Activated CD4-positive, alpha-beta T cell treated with anti-CD3 and anti-CD28 coated beads, Interleukin-2, amount 10 ng/mL, durations not matched to agents 24 days and 14 days (primary cell): ENCODE measurements around the gene AP2M1. TPM values are rescaled to one million over a fixed set of nuclear protein-coding genes. Genes with fewer than 3 reads are reported as not detected.
"Not testable (repeated sequence)": the region's sequence is repeated elsewhere in the genome, so short reads cannot be mapped to it uniquely, and the experiment has no call there.

ENCODE experiments used
- DNase-seq: peaks from one replicate; pipeline ENCODE4 v3.0.0; 2022
- H3K27ac Mint-ChIP-seq: one replicate; pipeline ENCODE4 v1.8.0; 2022; ENCODE audit warnings: mild to moderate bottlenecking, mixed read lengths
- H3K27me3 Mint-ChIP-seq: one replicate; pipeline ENCODE4 v1.8.0; 2022; ENCODE audit warnings: mixed read lengths
- H3K36me3 Mint-ChIP-seq: one replicate; pipeline ENCODE4 v1.8.0; 2022; ENCODE audit warnings: low read depth, mild to moderate bottlenecking, mixed read lengths
- H3K4me1 Mint-ChIP-seq: one replicate; pipeline ENCODE4 v1.8.0; 2021; ENCODE audit warnings: mixed read lengths
- H3K4me3 Mint-ChIP-seq: one replicate; pipeline ENCODE4 v1.8.0; 2022; ENCODE audit warnings: mild to moderate bottlenecking, moderate library complexity, mixed read lengths
- H3K9me3 Mint-ChIP-seq: one replicate; pipeline ENCODE4 v1.8.0; 2021; ENCODE audit warnings: mixed read lengths
- intact Hi-C: fragments of 100-400 bp; cut with micrococcal nuclease; formaldehyde crosslinking; loops from one replicate; pipeline ENCODE4 v1.15.1; 2023
- total RNA-seq: library from RNA; stranded (reverse); gene quantifications from 2 replicates; pipeline ENCODE4 v1.2.3, GENCODE V29; 2022

Gene AP2M1
- total RNA-seq, 1 donor from 2014 or later = 242 TPM

DNA sequence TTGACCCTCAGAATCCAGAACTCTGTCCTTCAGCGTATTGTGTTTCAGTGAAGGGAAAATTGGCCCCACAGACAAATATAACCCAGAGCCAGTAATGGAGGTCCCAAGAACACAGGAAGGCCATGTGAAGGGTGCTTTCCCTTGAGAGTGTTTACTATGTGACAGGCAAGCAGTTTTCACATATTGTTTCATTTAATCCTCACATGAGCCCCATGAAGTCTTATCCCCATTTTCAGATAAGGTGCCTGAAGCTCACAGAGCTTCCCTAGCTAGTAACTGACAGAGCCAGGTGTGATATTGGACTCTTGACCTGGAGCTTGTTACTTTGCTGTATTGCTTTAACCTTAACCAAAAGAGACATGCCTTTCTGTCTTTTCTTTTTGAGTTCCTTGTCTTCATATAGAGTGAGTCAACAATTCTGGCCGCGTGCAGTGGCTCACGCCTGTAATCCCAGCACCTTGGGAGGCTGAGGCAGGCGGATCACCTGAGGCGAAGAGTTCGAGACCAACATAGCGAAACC, 28.8 kb upstream of the AP2M1 start:
- no peaks in the 10 kb centered on the region for H3K9me3 Mint-ChIP-seq
- peaks cover 45% of the 10 kb centered on the region for H3K36me3 Mint-ChIP-seq
- no peak overlapping the region for H3K27ac Mint-ChIP-seq
- no peak overlapping the region for H3K4me3 Mint-ChIP-seq
- no peaks in the 10 kb centered on the region for H3K27me3 Mint-ChIP-seq
- H3K4me1 Mint-ChIP-seq = peaks cover 2% of the 10 kb centered on the region
- intact Hi-C loops = loop anchor here (5.0 kb wide), 1 partner anchor 141 kb away; no protein-coding TSS in a partner anchor
- DNase-seq = no peak

DNA sequence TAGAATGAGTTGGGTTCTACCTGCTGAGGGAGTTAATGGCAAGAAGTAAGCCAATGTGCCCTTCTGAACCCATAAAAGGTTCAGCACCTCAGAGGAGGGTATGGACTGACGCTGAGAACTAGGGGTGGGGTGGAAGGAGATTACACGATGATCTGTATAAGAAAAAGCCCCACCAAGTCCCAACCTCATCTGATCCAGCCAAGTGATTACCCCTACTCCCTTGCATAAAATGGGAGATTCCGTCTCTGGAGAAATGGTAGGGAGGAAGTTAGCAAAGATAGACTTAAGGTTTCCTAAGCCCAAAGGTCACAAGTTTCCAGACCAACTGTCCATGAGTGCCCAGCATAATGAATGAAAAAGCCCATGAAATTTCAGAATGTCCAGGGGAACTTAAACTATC, 26.6 kb upstream of the AP2M1 start:
- Mint-ChIP-seq H3K27ac (no peak overlapping the region), H3K4me3 (no peak overlapping the region), H3K9me3 (no peaks in the 10 kb centered on the region), H3K27me3 (no peaks in the 10 kb centered on the region), H3K36me3 (peaks cover 23% of the 10 kb centered on the region), H3K4me1 (no peaks in the 10 kb centered on the region)
- no peak for DNase-seq
- intact Hi-C loops = loop anchor here (5.0 kb wide), 1 partner anchor 139 kb away; no protein-coding TSS in a partner anchor

DNA sequence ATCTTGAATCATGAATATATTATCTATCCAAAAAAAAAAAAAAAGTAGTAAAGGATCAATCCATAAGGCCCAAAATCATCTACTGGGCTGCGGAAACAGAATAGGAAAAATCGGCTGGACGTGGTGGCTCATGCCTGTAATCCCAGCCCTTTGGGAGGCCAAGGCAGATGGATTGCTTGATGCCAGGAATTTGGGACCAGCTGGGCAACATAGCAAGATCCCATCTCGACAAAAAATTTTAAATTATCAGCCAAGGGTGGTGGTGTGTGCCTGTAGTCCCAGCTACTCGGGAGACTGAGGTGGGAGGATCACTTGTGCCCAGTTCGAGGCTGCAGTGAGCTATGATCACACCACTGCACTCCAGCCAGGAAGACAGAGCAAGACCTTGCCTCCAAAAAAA, 25.5 kb upstream of the AP2M1 start:
- intact Hi-C loops = loop anchor here (5.0 kb wide), 1 partner anchor 138 kb away; no protein-coding TSS in a partner anchor
- Mint-ChIP-seq H3K27me3 (no peaks in the 10 kb centered on the region), H3K4me1 (no peaks in the 10 kb centered on the region), H3K36me3 (peaks cover 14% of the 10 kb centered on the region), H3K9me3 (no peaks in the 10 kb centered on the region), H3K4me3 (no peak overlapping the region), H3K27ac (no peak overlapping the region)
- no peak for DNase-seq

GRCh38 chr3:184149770-184150169, 24.9 kb upstream of the AP2M1 start:
- H3K9me3 Mint-ChIP-seq = not testable (repeated sequence)

DNA sequence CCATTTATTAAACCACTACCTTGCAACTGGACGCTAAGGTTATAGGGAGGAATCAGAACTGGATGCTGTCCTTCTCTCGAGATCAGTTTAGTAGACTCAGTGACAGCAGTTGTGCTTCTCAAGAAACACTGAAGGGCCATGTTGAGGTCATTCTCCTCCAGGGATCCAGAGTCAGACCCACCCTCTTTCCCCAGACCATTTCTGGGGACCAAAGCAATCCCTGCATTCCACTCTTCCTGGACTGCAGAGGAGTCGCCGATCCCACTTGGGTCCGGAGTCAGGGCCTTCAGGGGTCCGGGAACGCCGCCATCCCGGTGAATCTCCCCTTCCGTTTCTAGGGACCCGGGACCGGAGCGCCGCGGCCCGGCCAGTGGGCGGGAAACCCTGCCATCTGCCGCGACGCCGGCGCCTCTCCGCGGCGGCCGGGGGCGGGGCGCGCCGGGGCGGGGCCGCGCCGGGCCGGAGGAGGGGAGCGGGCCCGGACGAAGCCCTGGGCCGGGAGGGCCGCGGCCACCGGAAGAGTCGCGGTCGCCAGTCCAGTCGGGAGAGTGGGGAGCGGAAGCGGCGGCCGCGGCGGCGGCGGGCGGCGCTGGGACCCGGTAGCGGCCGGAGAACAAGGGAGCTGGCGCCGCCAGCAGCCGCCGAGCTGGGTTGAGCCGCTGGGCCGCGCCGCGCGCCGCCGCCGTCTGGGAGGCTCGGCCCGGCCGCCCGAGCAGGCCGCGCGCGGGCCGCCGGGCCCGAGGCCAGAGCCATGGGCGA, 19.6 kb upstream of the AP2M1 start, which contains the start of gene DVL3:
Gene DVL3 (plus strand): TSS at position 493 of the 759 bp plus-strand sequence. CDS start 259 bp downstream, at position 752.
- intact Hi-C loops = loop anchor here (1.0 to 10.0 kb wide), 5 partner anchors 19 to 600 kb away; partner anchors contain the start of genes ABCC5, AP2M1, EIF2B5 and KLHL6
- Mint-ChIP-seq H3K4me1 (peaks cover 14% of the 10 kb centered on the region), H3K27me3 (no peaks in the 10 kb centered on the region), H3K9me3 (no peaks in the 10 kb centered on the region), H3K4me3 (peak within 1 kb of the TSS; percentile 95), H3K36me3 (peaks cover 6% of the 10 kb centered on the region), H3K27ac (peak within 1 kb of the TSS; percentile 78)
- DNase-seq = peak; percentile 88

More at GRCh38 chr3:184149770-184150169, 24.9 kb upstream of the AP2M1 start:
- not testable (repeated sequence) for H3K27me3 Mint-ChIP-seq, H3K4me1 Mint-ChIP-seq, H3K4me3 Mint-ChIP-seq, H3K27ac Mint-ChIP-seq, DNase-seq
- peaks cover 14% of the 10 kb centered on the region for H3K36me3 Mint-ChIP-seq
- intact Hi-C loops = loop anchor here (5.0 to 10.0 kb wide), 2 partner anchors 138 to 595 kb away; partner anchors contain the start of gene KLHL6

DNA sequence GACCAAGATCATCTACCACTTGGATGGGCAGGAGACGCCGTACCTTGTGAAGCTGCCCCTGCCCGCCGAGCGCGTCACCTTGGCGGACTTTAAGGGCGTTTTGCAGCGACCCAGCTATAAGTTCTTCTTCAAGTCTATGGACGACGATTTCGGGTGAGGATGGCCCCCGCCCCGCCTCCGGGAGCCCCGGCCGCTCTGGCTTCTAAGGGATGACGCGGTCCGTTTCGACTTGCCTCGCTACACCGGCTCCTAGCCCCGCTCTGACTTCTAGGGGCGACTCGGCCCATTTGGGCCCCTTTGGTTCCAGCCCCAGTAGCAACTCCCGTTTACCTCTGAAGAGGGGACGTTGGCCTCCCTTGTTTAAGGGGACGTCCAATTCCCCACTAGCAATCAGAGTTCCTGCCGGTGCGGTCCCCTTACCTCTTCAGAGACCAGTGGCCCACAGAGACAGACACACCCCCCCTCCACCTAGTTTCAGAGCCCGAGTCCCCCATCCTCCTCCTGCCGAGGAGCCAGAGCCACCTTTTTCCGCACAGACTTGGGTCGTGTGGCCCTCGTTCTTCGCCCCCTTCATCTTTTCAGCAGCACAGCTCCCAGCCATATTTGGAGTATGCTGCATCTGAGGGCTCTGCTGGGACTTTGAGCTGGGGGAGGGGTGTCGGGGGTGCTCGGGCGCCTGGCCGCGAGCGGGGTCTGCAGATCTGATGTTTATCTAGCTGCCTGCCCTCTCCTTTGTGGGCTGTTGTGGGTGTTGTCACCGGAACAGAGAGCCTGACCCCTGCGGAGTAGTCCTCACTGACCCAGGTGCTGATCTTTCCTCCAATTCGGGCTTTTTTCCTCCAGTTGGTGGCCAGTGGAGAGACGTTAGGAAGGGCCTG, 18.8 kb upstream of the AP2M1 start:
- peaks cover 6% of the 10 kb centered on the region for H3K36me3 Mint-ChIP-seq
- H3K4me3 Mint-ChIP-seq = peak overlapping the region; percentile 95
- H3K9me3 Mint-ChIP-seq = no peaks in the 10 kb centered on the region
- DNase-seq = peak; percentile 84
- intact Hi-C loops = loop anchor here (1.0 to 10.0 kb wide), 6 partner anchors 18 to 601 kb away; partner anchors contain the start of genes ABCC5, ABCF3, AP2M1 and EIF2B5
- peak overlapping the region; percentile 78 for H3K27ac Mint-ChIP-seq
- peaks cover 15% of the 10 kb centered on the region for H3K4me1 Mint-ChIP-seq
- no peaks in the 10 kb centered on the region for H3K27me3 Mint-ChIP-seq

DNA sequence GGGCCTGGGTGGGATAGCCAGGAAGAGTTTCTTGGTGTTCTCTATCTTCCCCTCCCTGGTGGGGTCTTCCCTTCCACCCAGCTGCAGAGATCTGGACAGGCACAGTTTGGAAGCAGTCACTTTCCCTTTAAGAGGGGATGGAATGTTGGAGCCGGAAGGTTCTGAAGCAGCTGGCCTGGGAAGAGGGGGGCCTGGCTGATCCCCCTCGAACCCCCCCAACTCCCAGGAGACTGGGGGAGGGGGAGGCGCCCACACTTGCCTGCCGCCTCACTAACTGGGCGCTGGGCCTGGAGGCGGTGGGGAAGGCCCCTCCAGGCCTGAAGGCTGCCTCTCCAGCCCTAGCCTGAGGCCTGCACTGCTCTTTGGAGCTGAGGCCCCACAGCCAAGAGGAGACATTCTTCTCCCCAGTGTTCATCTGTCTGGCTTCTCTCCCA, 18.1 kb upstream of the AP2M1 start:
- Mint-ChIP-seq H3K36me3 (peaks cover 6% of the 10 kb centered on the region), H3K27me3 (no peaks in the 10 kb centered on the region), H3K27ac (peak overlapping the region; percentile 78), H3K9me3 (no peaks in the 10 kb centered on the region), H3K4me3 (peak overlapping the region; percentile 95), H3K4me1 (peaks cover 18% of the 10 kb centered on the region)
- DNase-seq = no peak
- intact Hi-C loops = loop anchor here (1.0 to 10.0 kb wide), 4 partner anchors 30 to 602 kb away; partner anchors contain the start of genes ABCC5, ABCF3, KLHL6 and YEATS2

DNA sequence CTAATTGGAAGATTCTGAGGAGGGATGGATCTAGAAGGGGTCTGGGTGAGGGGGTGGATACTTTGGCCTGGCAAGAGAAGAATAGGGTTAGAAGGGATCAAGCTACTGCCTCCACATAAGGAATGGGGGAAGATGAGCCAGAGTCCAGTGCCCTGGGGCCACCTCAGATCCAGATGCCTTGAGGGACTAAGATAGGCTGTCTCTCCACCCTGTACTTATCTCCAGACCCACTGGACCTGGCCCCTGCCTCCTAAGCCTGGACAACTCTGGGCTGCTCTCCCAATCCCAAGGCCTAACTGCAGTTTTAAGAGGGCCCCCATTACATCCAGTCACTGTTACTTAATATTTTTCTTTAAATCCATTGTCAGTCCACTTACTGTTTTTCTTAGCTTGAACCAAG, 17.4 kb upstream of the AP2M1 start:
- intact Hi-C loops = loop anchor here (5.0 to 10.0 kb wide), 3 partner anchors 140 to 602 kb away; partner anchors contain the start of genes ABCC5, KLHL6 and YEATS2
- peak overlapping the region; percentile 3 for H3K27ac Mint-ChIP-seq
- H3K27me3 Mint-ChIP-seq = no peaks in the 10 kb centered on the region
- peaks cover 19% of the 10 kb centered on the region for H3K4me1 Mint-ChIP-seq
- H3K9me3 Mint-ChIP-seq = no peaks in the 10 kb centered on the region
- no peak for DNase-seq
- H3K36me3 Mint-ChIP-seq = peaks cover 8% of the 10 kb centered on the region
- peak overlapping the region; percentile 95 for H3K4me3 Mint-ChIP-seq

DNA sequence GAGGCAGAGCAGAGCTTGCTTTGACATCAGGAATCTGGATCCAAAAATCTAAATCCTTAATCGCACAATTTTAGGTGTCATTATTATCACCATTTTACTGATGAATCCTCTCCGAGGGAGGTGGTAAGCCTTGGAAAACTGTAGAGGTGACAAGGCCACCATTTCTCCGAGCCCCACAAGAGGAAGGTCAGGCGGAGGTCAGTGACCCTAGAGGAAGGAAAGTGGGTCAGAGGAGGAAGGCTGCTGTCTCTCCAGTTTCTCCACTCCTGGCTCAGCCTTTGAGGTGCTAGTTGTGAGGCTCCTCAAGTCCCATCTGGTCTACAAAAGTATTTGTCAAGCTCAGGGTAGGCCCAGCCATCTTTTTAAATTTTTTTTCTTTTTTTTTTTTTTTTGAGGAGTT, 16.3 kb upstream of the AP2M1 start:
- H3K27ac Mint-ChIP-seq = no peak overlapping the region
- H3K9me3 Mint-ChIP-seq = no peaks in the 10 kb centered on the region
- H3K4me1 Mint-ChIP-seq = peaks cover 21% of the 10 kb centered on the region
- no peaks in the 10 kb centered on the region for H3K27me3 Mint-ChIP-seq
- no peak overlapping the region for H3K4me3 Mint-ChIP-seq
- intact Hi-C loops = loop anchor here (5.0 to 10.0 kb wide), 3 partner anchors 141 to 604 kb away; partner anchors contain the start of genes ABCC5, KLHL6 and YEATS2
- H3K36me3 Mint-ChIP-seq = peaks cover 10% of the 10 kb centered on the region
- DNase-seq = no peak

DNA sequence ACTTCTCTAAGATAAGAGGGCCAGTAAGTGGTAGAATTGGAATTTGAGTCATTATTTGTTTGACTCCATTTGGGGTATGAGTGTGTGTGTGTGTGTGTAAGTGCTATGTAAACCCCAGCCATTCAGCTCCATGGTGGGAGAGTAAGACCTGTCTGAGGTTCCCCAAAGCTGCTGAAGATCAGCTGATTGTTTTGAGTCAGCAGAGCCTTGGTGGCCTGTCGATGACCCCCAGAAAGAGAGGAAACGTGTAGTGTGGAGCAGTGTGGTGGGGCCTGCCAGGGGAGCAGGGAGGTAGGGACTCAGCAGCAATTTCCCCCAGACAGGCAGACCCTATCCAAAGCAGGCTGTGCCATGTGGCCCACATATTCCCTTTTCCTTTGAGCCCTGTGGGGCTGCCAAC, 14.2 kb upstream of the AP2M1 start:
- H3K36me3 Mint-ChIP-seq = peaks cover 16% of the 10 kb centered on the region
- intact Hi-C loops = no loop called here
- H3K27me3 Mint-ChIP-seq = no peaks in the 10 kb centered on the region
- H3K27ac Mint-ChIP-seq = no peak overlapping the region
- no peaks in the 10 kb centered on the region for H3K9me3 Mint-ChIP-seq
- DNase-seq = no peak
- peaks cover 21% of the 10 kb centered on the region for H3K4me1 Mint-ChIP-seq
- H3K4me3 Mint-ChIP-seq = no peak overlapping the region

GRCh38 chr3:184162571-184163070, 12.0 kb upstream of the AP2M1 start:
- H3K9me3 Mint-ChIP-seq, DNase-seq, intact Hi-C loops, H3K27me3 Mint-ChIP-seq, H3K4me3 Mint-ChIP-seq, H3K27ac Mint-ChIP-seq: not testable (repeated sequence)
- H3K36me3 Mint-ChIP-seq = peaks cover 23% of the 10 kb centered on the region
- peaks cover 11% of the 10 kb centered on the region for H3K4me1 Mint-ChIP-seq

DNA sequence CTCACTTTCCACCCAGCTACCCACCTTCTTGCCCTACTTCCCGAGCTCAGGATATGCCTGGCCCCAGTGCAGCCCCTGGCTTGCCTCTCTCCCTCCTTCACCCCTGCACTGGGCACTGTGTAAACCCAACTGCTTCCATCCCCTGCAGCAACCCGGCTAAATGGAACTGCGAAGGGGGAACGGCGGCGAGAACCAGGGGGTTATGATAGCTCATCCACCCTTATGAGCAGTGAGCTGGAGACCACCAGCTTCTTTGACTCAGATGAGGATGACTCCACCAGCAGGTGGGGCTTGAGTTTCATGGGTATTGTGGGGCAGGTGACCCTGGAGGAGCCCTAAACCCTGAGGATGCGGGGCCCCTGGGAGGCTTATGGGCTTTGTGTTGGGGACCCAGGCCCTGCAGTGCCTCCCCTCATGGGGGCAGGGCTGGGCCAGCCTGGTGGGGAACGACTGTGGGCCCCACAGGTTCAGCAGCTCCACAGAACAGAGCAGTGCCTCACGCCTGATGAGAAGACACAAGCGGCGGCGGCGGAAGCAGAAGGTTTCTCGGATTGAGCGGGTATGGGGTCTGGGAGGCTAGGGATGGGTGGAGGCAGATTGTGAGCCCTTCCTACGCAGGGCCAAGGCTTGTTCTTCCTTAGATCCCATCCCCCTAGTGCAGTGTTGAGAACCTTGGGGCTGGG, 9.9 kb upstream of the AP2M1 start:
- H3K9me3 Mint-ChIP-seq = no peaks in the 10 kb centered on the region
- no peak overlapping the region for H3K27ac Mint-ChIP-seq
- H3K27me3 Mint-ChIP-seq = no peaks in the 10 kb centered on the region
- peaks cover 7% of the 10 kb centered on the region for H3K4me1 Mint-ChIP-seq
- H3K4me3 Mint-ChIP-seq = no peak overlapping the region
- H3K36me3 Mint-ChIP-seq = peaks cover 23% of the 10 kb centered on the region
- DNase-seq = no peak
- intact Hi-C loops = no loop called here

- Mint-ChIP-seq H3K9me3 (no peaks in the 10 kb centered on the region), H3K4me3 (no peak overlapping the region), H3K27ac (no peak overlapping the region), H3K36me3 (peaks cover 24% of the 10 kb centered on the region), H3K27me3 (no peaks in the 10 kb centered on the region), H3K4me1 (peaks cover 7% of the 10 kb centered on the region)
- intact Hi-C loops = no loop called here
- no peak for DNase-seq
Measured at GRCh38 chr3:184165543-184165942, 9.1 kb upstream of the AP2M1 start.
